ENCODE results near the gene OR10H1. TPM values are rescaled to one million over a fixed set of nuclear protein-coding genes. Genes with fewer than 3 reads are reported as not detected.

The OR10H1 gene
- total and polyA plus RNA-seq, 9 of the 15 experiments (the other 6 are each of a cell fraction or from before 2014, with no cell fraction given): not detected

DNA sequence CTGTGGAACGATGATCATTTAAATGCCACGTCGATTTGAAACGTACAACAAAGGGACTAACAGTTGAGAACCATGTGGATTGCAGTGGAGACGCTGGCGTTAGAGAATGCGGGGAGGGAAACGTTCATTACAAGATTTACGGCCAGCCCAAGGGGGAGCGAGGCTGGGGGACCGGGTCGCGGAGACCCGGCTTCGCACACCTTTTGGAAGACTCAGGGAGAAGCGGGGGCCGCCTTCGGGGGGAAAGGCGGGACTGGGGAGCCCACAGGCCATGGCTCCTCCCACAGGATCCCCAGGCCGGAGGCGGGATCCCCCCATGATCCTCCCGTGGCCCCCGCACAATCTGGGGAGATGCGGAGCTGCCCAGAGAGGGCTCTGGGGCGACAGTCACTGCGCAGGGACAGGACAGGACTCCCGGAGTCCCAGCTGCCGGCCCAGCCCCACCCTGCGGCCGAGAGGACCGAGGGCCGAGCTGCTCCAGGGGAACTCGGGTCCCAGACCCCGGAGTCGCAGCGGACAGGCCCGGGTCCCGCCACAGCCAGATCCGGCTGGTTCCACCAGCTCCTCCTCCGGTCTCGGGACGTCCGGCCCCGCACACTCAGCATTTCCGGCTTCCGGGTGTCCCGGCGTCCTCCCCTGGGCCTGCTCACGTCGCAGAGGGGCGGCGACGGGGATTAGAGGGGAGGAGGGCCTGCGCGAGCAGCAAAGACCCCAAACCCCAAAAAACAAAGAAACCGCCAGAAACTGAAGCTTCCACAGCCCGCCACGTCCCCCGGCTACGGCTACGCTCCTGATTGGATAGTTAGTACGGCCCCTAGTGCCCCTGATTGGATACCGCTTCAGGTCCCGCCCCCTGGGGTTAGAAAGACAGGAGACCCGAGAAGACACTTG lies 21.1 kb upstream of the OR10H1 start (continued):
- TF ChIP-seq, protein P1, sequence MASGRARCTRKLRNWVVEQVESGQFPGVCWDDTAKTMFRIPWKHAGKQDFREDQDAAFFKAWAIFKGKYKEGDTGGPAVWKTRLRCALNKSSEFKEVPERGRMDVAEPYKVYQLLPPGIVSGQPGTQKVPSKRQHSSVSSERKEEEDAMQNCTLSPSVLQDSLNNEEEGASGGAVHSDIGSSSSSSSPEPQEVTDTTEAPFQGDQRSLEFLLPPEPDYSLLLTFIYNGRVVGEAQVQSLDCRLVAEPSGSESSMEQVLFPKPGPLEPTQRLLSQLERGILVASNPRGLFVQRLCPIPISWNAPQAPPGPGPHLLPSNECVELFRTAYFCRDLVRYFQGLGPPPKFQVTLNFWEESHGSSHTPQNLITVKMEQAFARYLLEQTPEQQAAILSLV (tag; IDR thresholded peaks at IDR 0.05): no peak
- no peak for TF ChIP-seq PHB2 (IDR thresholded peaks at IDR 0.05; ENCODE audit: low read depth)
- no peak for TF ChIP-seq MCM5 (IDR thresholded peaks at IDR 0.05; ENCODE audit: low read depth)
- peak; percentile 26 for TF ChIP-seq POU5F1 (IDR thresholded peaks at IDR 0.05; ENCODE audit: borderline replicate concordance, low read depth, low read length, partially characterized antibody)
- TF ChIP-seq ZKSCAN1 (IDR thresholded peaks at IDR 0.05; ENCODE audit: low read depth, low read length): no peak
- TF ChIP-seq PHB (CRISPR knock-in tag; IDR thresholded peaks at IDR 0.05): peak; percentile 97
- peak; percentile 6; the same call in 1 of the 2 replicates for TF ChIP-seq NR2F6 (CRISPR knock-in tag; IDR thresholded peaks at IDR 0.05)
- TF ChIP-seq MCM3 (IDR thresholded peaks at IDR 0.05): no peak
- TF ChIP-seq CBFB (CRISPR knock-in tag; IDR thresholded peaks at IDR 0.05): no peak
- TF ChIP-seq CTBP1 (IDR thresholded peaks at IDR 0.05; ENCODE audit: borderline replicate concordance): peak; percentile 43; the same call in 1 of the 2 replicates
- TF ChIP-seq, protein P2, sequence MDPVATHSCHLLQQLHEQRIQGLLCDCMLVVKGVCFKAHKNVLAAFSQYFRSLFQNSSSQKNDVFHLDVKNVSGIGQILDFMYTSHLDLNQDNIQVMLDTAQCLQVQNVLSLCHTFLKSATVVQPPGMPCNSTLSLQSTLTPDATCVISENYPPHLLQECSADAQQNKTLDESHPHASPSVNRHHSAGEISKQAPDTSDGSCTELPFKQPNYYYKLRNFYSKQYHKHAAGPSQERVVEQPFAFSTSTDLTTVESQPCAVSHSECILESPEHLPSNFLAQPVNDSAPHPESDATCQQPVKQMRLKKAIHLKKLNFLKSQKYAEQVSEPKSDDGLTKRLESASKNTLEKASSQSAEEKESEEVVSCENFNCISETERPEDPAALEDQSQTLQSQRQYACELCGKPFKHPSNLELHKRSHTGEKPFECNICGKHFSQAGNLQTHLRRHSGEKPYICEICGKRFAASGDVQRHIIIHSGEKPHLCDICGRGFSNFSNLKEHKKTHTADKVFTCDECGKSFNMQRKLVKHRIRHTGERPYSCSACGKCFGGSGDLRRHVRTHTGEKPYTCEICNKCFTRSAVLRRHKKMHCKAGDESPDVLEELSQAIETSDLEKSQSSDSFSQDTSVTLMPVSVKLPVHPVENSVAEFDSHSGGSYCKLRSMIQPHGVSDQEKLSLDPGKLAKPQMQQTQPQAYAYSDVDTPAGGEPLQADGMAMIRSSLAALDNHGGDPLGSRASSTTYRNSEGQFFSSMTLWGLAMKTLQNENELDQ (CRISPR knock-in tag; IDR thresholded peaks at IDR 0.05; ENCODE audit: borderline replicate concordance): no peak
- TF ChIP-seq, protein P3, sequence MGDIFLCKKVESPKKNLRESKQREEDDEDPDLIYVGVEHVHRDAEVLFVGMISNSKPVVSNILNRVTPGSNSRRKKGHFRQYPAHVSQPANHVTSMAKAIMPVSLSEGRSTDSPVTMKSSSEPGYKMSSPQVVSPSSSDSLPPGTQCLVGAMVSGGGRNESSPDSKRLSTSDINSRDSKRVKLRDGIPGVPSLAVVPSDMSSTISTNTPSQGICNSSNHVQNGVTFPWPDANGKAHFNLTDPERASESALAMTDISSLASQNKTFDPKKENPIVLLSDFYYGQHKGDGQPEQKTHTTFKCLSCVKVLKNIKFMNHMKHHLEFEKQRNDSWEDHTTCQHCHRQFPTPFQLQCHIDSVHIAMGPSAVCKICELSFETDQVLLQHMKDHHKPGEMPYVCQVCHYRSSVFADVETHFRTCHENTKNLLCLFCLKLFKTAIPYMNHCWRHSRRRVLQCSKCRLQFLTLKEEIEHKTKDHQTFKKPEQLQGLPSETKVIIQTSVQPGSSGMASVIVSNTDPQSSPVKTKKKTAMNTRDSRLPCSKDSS (IDR thresholded peaks at IDR 0.05; ENCODE audit: low read depth, partially characterized antibody): no peak
- TF ChIP-seq, protein P4, sequence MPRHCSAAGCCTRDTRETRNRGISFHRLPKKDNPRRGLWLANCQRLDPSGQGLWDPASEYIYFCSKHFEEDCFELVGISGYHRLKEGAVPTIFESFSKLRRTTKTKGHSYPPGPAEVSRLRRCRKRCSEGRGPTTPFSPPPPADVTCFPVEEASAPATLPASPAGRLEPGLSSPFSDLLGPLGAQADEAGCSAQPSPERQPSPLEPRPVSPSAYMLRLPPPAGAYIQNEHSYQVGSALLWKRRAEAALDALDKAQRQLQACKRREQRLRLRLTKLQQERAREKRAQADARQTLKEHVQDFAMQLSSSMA (CRISPR knock-in tag; IDR thresholded peaks at IDR 0.05): peak; percentile 91
- TF ChIP-seq NFE2L1 (tag; IDR thresholded peaks at IDR 0.05; ENCODE audit: borderline replicate concordance, low read depth): no peak
- TF ChIP-seq, protein P5, sequence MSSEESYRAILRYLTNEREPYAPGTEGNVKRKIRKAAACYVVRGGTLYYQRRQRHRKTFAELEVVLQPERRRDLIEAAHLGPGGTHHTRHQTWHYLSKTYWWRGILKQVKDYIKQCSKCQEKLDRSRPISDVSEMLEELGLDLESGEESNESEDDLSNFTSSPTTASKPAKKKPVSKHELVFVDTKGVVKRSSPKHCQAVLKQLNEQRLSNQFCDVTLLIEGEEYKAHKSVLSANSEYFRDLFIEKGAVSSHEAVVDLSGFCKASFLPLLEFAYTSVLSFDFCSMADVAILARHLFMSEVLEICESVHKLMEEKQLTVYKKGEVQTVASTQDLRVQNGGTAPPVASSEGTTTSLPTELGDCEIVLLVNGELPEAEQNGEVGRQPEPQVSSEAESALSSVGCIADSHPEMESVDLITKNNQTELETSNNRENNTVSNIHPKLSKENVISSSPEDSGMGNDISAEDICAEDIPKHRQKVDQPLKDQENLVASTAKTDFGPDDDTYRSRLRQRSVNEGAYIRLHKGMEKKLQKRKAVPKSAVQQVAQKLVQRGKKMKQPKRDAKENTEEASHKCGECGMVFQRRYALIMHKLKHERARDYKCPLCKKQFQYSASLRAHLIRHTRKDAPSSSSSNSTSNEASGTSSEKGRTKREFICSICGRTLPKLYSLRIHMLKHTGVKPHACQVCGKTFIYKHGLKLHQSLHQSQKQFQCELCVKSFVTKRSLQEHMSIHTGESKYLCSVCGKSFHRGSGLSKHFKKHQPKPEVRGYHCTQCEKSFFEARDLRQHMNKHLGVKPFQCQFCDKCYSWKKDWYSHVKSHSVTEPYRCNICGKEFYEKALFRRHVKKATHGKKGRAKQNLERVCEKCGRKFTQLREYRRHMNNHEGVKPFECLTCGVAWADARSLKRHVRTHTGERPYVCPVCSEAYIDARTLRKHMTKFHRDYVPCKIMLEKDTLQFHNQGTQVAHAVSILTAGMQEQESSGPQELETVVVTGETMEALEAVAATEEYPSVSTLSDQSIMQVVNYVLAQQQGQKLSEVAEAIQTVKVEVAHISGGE (CRISPR knock-in tag; IDR thresholded peaks at IDR 0.05): peak; percentile 91 to 98 (median 92); a peak in 5 of 6 replicates
- TF ChIP-seq ERF (CRISPR knock-in tag; IDR thresholded peaks at IDR 0.05): peak; percentile 96
- TF ChIP-seq ZNF699 (CRISPR knock-in tag; IDR thresholded peaks at IDR 0.05; ENCODE audit: insufficient replicate concordance): no peak
- TF ChIP-seq THRAP3 (IDR thresholded peaks at IDR 0.05; ENCODE audit: borderline replicate concordance): no peak
